ENCODE data around the gene LAMC1. TPM values are rescaled to one million over a fixed set of nuclear protein-coding genes. Genes with fewer than 3 reads are reported as not detected.

LAMC1 gene
- polyA plus RNA-seq, 1 of the 3 experiments (the other 2 are of a cell fraction) = 101 TPM

GRCh38 chr1:183186841-183187240 is 163.6 kb downstream of the LAMC1 start:
- H3K9me2 ChIP-seq = no peaks in the 10 kb centered on the region
- no peaks in the 10 kb centered on the region for H3K27me3 ChIP-seq (ENCODE audit: insufficient read depth)
- no peaks in the 10 kb centered on the region for H3K79me2 ChIP-seq (ENCODE audit: insufficient read depth)
- H3K9me3 ChIP-seq = no peaks in the 10 kb centered on the region
- H2AFZ ChIP-seq (ENCODE audit: low read depth) = no peak overlapping the region
- no peak for TF ChIP-seq USF2 (IDR thresholded peaks at IDR 0.05; ENCODE audit: borderline replicate concordance, low read depth, low read length)
- TF ChIP-seq MXI1 (IDR thresholded peaks at IDR 0.05; ENCODE audit: low read depth, low read length) = no peak
- no peak for TF ChIP-seq NRF1 (IDR thresholded peaks at IDR 0.05; ENCODE audit: low read depth, low read length)
- TF ChIP-seq TCF12 (IDR thresholded peaks at IDR 0.05) = no peak
- TF ChIP-seq GATA2 (CRISPR knock-in tag; IDR thresholded peaks at IDR 0.05) = no peak
- TF ChIP-seq CTCF (IDR thresholded peaks at IDR 0.05) = no peak
- no peak for TF ChIP-seq NFIC (IDR thresholded peaks at IDR 0.05; ENCODE audit: borderline replicate concordance)
- TF ChIP-seq FOXM1 (IDR thresholded peaks at IDR 0.05; ENCODE audit: low read depth) = no peak
- no peak for TF ChIP-seq JUND (IDR thresholded peaks at IDR 0.05)
- no peak for TF ChIP-seq MEF2A (IDR thresholded peaks at IDR 0.05; ENCODE audit: borderline replicate concordance, low read depth)
- no peak for TF ChIP-seq REST (IDR thresholded peaks at IDR 0.05; ENCODE audit: low read depth, low read length)
- no peak for TF ChIP-seq USF1 (IDR thresholded peaks at IDR 0.05; ENCODE audit: borderline replicate concordance, low read depth)
- TF ChIP-seq FOXJ3 (CRISPR knock-in tag; IDR thresholded peaks at IDR 0.05) = no peak
- TF ChIP-seq SMC3 (IDR thresholded peaks at IDR 0.05; ENCODE audit: low read depth, low read length) = no peak
- H3K4me3 ChIP-seq (ENCODE audit: low read depth in 2 of 2, low read length in 1 of 2) = no peak overlapping the region
- H3K9ac ChIP-seq = no peak overlapping the region
- 71% methylated on average over 4 of the region's 4 CpGs for WGBS (ENCODE audit: low lambda C conversion rate)
- ChIA-PET POLR2A (no interaction called here), CTCF (no interaction called here)
- no peaks in the 10 kb centered on the region for H3K4me1 ChIP-seq (ENCODE audit: control insufficient read depth in 1 of 2, insufficient read depth in 2 of 2, low read depth in 1 of 2, low read length in 1 of 2)
- no peak overlapping the region for H3K4me2 ChIP-seq
- H3K27ac ChIP-seq (ENCODE audit: low read depth in 2 of 2, low read length in 1 of 2) = no peak overlapping the region
- no peaks in the 10 kb centered on the region for H4K20me1 ChIP-seq (ENCODE audit: insufficient read depth)
- no peaks in the 10 kb centered on the region for H3F3A ChIP-seq (replicated peaks; ENCODE audit: insufficient read depth)
- no peaks in the 10 kb centered on the region for H3K36me3 ChIP-seq (replicated peaks in 1 of 2; ENCODE audit: control insufficient read depth in 1 of 2, insufficient read depth in 2 of 2, low read length in 1 of 2)
- DNase-seq = no peak

All from SK-N-SH (cell line).